Activated naive CD4-positive, alpha-beta T cell treated with anti-CD3 and anti-CD28 coated beads, Interleukin-2, amount 10 ng/mL, durations not matched to agents 7 days and 5 days (primary cell): Measurements from ENCODE around the gene RYR2.

Experiments used
- CTCF ChIA-PET: fragments of 350-600 bp; sonication (Branson Sonifier 250); formaldehyde crosslinking; loops from one replicate; lab custom pipeline; 2021; ENCODE audit warnings: antibody characterized with exemption; lab: Charles Lee
- DNase-seq: peaks from one replicate; pipeline ENCODE4 v3.0.0-alpha.2; 2020
- H3K27ac Mint-ChIP-seq: one replicate; pipeline ENCODE4 v1.8.0; 2021; ENCODE audit warnings: mild to moderate bottlenecking, moderate library complexity, mixed read lengths
- H3K27me3 Mint-ChIP-seq: one replicate; pipeline ENCODE4 v1.8.0; 2021; ENCODE audit warnings: mild to moderate bottlenecking, mixed read lengths
- H3K36me3 Mint-ChIP-seq: one replicate; pipeline ENCODE4 v1.8.0; 2021; ENCODE audit warnings: mixed read lengths
- H3K4me1 Mint-ChIP-seq: one replicate; pipeline ENCODE4 v1.8.0; 2021; ENCODE audit warnings: mixed read lengths
- H3K4me3 Mint-ChIP-seq: one replicate; pipeline ENCODE4 v1.8.0; 2021; ENCODE audit warnings: mild to moderate bottlenecking, moderate library complexity, mixed read lengths
- H3K9me3 Mint-ChIP-seq: one replicate; pipeline ENCODE4 v1.8.0; 2021; ENCODE audit warnings: mixed read lengths

The RYR2 gene

GRCh38 chr1:237074371-237075117, 32.6 kb downstream of the RYR2 start:
- no peak overlapping the region for H3K27ac Mint-ChIP-seq

GRCh38 chr1:237084341-237085077, 42.5 kb downstream of the RYR2 start:
- no peak overlapping the region for H3K4me3 Mint-ChIP-seq
- CTCF ChIA-PET: no interaction called here
- no peak for DNase-seq
- no peaks in the 10 kb centered on the region for H3K36me3 Mint-ChIP-seq
- H3K9me3 Mint-ChIP-seq: no peaks in the 10 kb centered on the region
- H3K27me3 Mint-ChIP-seq: no peaks in the 10 kb centered on the region
- H3K27ac Mint-ChIP-seq: no peak overlapping the region
- no peaks in the 10 kb centered on the region for H3K4me1 Mint-ChIP-seq

More at GRCh38 chr1:237074371-237075117, 32.6 kb downstream of the RYR2 start:
- Mint-ChIP-seq H3K27me3 (no peaks in the 10 kb centered on the region), H3K9me3 (peaks cover 4% of the 10 kb centered on the region), H3K4me1 (no peaks in the 10 kb centered on the region), H3K36me3 (no peaks in the 10 kb centered on the region), H3K4me3 (no peak overlapping the region)
- DNase-seq: no peak
- CTCF ChIA-PET: no interaction called here

GRCh38 chr1:237091691-237092090, 49.7 kb downstream of the RYR2 start:
- DNase-seq: no peak
- CTCF ChIA-PET: no interaction called here
- Mint-ChIP-seq H3K9me3 (no peaks in the 10 kb centered on the region), H3K4me1 (no peaks in the 10 kb centered on the region), H3K27me3 (no peaks in the 10 kb centered on the region), H3K4me3 (no peak overlapping the region), H3K27ac (no peak overlapping the region), H3K36me3 (no peaks in the 10 kb centered on the region)

GRCh38 chr1:237093691-237094090, 51.7 kb downstream of the RYR2 start:
- H3K36me3 Mint-ChIP-seq: no peaks in the 10 kb centered on the region
- no peaks in the 10 kb centered on the region for H3K4me1 Mint-ChIP-seq
- CTCF ChIA-PET: no interaction called here
- no peak overlapping the region for H3K4me3 Mint-ChIP-seq
- no peaks in the 10 kb centered on the region for H3K9me3 Mint-ChIP-seq
- H3K27me3 Mint-ChIP-seq: no peaks in the 10 kb centered on the region
- no peak for DNase-seq
- no peak overlapping the region for H3K27ac Mint-ChIP-seq

DNA sequence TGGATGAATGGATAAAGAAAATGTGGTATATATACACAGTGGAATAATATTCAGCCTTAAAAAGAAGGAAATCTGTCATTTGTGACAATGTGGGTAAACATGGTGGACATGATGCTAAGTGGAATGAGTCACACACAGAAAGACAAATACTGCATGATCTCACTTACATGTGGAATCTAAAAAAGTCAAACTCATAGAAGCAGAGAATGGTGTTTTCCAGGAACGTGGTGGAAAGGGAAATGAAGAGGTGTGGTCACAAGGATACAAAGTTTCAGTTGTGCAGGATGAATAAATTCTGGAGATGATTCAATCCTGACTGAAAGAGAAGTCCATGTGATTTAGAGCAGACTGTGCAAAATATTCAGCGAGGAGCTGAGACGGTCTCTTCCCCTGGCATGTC, 56.6 kb downstream of the RYR2 start:
- CTCF ChIA-PET: no interaction called here
- Mint-ChIP-seq H3K4me1 (no peaks in the 10 kb centered on the region), H3K36me3 (no peaks in the 10 kb centered on the region), H3K27me3 (no peaks in the 10 kb centered on the region), H3K4me3 (no peak overlapping the region), H3K9me3 (no peaks in the 10 kb centered on the region), H3K27ac (no peak overlapping the region)
- no peak for DNase-seq

- H3K4me3 Mint-ChIP-seq: no peak overlapping the region
- CTCF ChIA-PET: interaction anchor here (0.6 kb wide), 1 partner anchor 200 kb away, joined by 3 read pairs; no protein-coding TSS in a partner anchor
- H3K27me3 Mint-ChIP-seq: no peaks in the 10 kb centered on the region
- no peak for DNase-seq
- no peak overlapping the region for H3K27ac Mint-ChIP-seq
- H3K36me3 Mint-ChIP-seq: no peaks in the 10 kb centered on the region
- H3K9me3 Mint-ChIP-seq: no peaks in the 10 kb centered on the region
- no peaks in the 10 kb centered on the region for H3K4me1 Mint-ChIP-seq
These were observed 61.0 kb downstream of the RYR2 start for GRCh38 chr1:237103021-237103420.

DNA sequence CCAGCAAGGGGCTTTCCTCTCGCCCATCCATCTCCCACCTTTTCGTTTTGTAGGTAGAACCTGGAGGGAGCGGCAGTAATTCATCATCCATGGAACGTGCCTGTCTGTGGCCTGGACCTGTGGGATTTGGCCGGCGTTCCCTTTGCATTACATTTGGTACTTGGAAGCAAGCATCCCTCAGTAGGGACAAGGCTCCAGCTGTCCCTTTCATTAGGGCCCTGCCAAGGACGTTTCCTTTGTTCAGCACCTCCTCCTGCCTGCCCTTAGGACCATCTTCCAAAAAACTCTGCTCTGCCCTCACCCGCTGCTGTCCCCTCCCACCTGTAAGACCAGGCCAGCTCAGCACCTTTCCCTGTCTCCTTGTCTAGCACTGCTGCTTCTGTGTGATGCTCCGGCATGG, 62.1 kb downstream of the RYR2 start:
- Mint-ChIP-seq H3K27me3 (no peaks in the 10 kb centered on the region), H3K9me3 (no peaks in the 10 kb centered on the region), H3K4me1 (no peaks in the 10 kb centered on the region), H3K27ac (no peak overlapping the region), H3K4me3 (no peak overlapping the region), H3K36me3 (no peaks in the 10 kb centered on the region)
- CTCF ChIA-PET: no interaction called here
- no peak for DNase-seq

DNA sequence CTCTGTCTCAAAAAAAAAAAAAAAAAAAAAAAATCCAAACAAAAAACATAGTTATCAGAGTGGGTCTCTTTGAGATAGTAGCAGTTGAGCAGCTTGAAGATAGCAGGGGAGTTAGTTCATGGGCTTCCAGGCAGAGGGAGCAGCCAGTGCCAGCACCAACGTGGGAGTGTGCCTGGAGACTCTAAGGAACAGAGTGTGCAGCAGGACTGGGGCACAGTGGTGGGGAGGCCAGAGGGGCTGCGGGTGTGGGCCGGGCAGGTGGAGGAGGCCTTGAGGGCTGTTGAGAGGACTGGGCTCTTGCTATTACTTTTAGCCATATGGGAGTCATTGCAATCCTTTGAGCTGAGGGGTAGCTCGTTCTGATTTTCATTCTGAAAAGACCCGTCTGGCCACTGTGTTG, 63.8 kb downstream of the RYR2 start:
- no peaks in the 10 kb centered on the region for H3K9me3 Mint-ChIP-seq
- CTCF ChIA-PET: no interaction called here
- no peaks in the 10 kb centered on the region for H3K4me1 Mint-ChIP-seq
- H3K27ac Mint-ChIP-seq: no peak overlapping the region
- H3K4me3 Mint-ChIP-seq: no peak overlapping the region
- DNase-seq: no peak
- H3K36me3 Mint-ChIP-seq: no peaks in the 10 kb centered on the region
- H3K27me3 Mint-ChIP-seq: no peaks in the 10 kb centered on the region

- no peak for DNase-seq
- Mint-ChIP-seq H3K9me3 (no peaks in the 10 kb centered on the region), H3K36me3 (no peaks in the 10 kb centered on the region), H3K27me3 (no peaks in the 10 kb centered on the region), H3K4me3 (no peak overlapping the region), H3K27ac (no peak overlapping the region), H3K4me1 (no peaks in the 10 kb centered on the region)
- CTCF ChIA-PET: no interaction called here
These were observed 66.5 kb downstream of the RYR2 start for GRCh38 chr1:237108297-237109040.

GRCh38 chr1:237111807-237112206, 69.8 kb downstream of the RYR2 start:
- Mint-ChIP-seq H3K27me3 (no peaks in the 10 kb centered on the region), H3K4me3 (no peak overlapping the region), H3K36me3 (no peaks in the 10 kb centered on the region), H3K27ac (no peak overlapping the region), H3K9me3 (no peaks in the 10 kb centered on the region), H3K4me1 (no peaks in the 10 kb centered on the region)
- CTCF ChIA-PET: no interaction called here
- no peak for DNase-seq

- Mint-ChIP-seq H3K27me3 (no peaks in the 10 kb centered on the region), H3K36me3 (no peaks in the 10 kb centered on the region)
These were observed 70.7 kb downstream of the RYR2 start for GRCh38 chr1:237112663-237113062.

GRCh38 chr1:237115035-237115434, 73.1 kb downstream of the RYR2 start:
- no peak overlapping the region for H3K4me3 Mint-ChIP-seq
- H3K36me3 Mint-ChIP-seq: no peaks in the 10 kb centered on the region
- no peak for DNase-seq
- H3K27me3 Mint-ChIP-seq: no peaks in the 10 kb centered on the region
- no peaks in the 10 kb centered on the region for H3K4me1 Mint-ChIP-seq
- H3K27ac Mint-ChIP-seq: no peak overlapping the region
- H3K9me3 Mint-ChIP-seq: peaks cover 3% of the 10 kb centered on the region
- CTCF ChIA-PET: no interaction called here

More at GRCh38 chr1:237112663-237113062, 70.7 kb downstream of the RYR2 start:
- Mint-ChIP-seq H3K4me3 (no peak overlapping the region), H3K4me1 (no peaks in the 10 kb centered on the region), H3K9me3 (no peaks in the 10 kb centered on the region), H3K27ac (no peak overlapping the region)
- DNase-seq: no peak
- CTCF ChIA-PET: interaction anchor here (1.4 kb wide), 1 partner anchor 11 kb away, joined by 3 read pairs; no protein-coding TSS in a partner anchor

DNA sequence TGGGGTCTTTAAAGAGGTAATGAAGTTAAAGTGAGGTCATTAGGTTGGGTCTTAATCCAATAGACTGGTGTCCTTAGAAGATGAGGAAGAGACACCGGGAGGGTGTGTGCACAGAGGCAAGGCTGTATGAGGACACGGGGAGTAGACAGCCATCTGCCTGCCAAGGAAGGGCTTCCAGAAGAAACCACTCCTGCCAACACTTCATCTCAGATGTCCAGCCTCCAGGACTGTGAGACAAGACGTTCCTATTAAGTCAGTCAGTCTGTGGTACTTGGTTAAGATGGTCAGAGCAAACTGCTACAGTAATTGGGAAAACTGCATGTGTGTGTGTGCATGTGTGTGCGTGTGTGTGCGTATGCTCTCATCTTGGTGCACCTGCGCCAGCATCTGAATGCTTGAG, 77.1 kb downstream of the RYR2 start:
- peaks cover 3% of the 10 kb centered on the region for H3K9me3 Mint-ChIP-seq
- no peak for DNase-seq
- H3K27ac Mint-ChIP-seq: no peak overlapping the region
- no peaks in the 10 kb centered on the region for H3K27me3 Mint-ChIP-seq
- H3K36me3 Mint-ChIP-seq: no peaks in the 10 kb centered on the region
- no peak overlapping the region for H3K4me3 Mint-ChIP-seq
- CTCF ChIA-PET: no interaction called here
- H3K4me1 Mint-ChIP-seq: no peaks in the 10 kb centered on the region

DNA sequence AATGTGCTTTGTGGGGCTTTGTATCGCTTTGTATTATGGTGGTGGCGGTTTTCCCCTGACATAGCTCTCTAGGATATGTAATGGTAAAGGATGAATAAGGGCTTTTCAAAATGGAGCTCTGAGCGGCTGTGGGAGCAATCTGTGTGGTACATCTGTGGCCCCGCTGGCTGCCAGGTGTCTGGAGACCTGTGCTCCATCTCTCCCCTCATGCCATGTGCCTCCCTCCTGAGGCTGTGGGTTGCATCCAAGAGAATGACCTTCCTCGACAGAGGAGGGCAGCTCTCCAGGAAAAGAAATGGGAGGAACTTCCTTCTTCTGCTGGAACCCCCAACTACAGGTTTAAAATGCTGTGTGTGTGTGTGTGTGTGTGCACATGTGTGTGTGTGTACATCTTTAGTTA, 78.7 kb downstream of the RYR2 start:
- Mint-ChIP-seq H3K27me3 (no peaks in the 10 kb centered on the region), H3K4me3 (no peak overlapping the region), H3K27ac (no peak overlapping the region), H3K9me3 (peaks cover 3% of the 10 kb centered on the region), H3K36me3 (no peaks in the 10 kb centered on the region), H3K4me1 (no peaks in the 10 kb centered on the region)
- CTCF ChIA-PET: no interaction called here
- DNase-seq: no peak
